NCI-H1092 (cell line): ENCODE data around the gene ANKH.
"Not testable (repeated sequence)": the region's sequence is repeated elsewhere in the genome, so short reads cannot be mapped to it uniquely, and the experiment has no call there.

ENCODE experiments used
- DNase-seq: peaks from one replicate; lab custom pipeline; 2025; lab: John Stamatoyannopoulos, UW

Gene ANKH

DNA sequence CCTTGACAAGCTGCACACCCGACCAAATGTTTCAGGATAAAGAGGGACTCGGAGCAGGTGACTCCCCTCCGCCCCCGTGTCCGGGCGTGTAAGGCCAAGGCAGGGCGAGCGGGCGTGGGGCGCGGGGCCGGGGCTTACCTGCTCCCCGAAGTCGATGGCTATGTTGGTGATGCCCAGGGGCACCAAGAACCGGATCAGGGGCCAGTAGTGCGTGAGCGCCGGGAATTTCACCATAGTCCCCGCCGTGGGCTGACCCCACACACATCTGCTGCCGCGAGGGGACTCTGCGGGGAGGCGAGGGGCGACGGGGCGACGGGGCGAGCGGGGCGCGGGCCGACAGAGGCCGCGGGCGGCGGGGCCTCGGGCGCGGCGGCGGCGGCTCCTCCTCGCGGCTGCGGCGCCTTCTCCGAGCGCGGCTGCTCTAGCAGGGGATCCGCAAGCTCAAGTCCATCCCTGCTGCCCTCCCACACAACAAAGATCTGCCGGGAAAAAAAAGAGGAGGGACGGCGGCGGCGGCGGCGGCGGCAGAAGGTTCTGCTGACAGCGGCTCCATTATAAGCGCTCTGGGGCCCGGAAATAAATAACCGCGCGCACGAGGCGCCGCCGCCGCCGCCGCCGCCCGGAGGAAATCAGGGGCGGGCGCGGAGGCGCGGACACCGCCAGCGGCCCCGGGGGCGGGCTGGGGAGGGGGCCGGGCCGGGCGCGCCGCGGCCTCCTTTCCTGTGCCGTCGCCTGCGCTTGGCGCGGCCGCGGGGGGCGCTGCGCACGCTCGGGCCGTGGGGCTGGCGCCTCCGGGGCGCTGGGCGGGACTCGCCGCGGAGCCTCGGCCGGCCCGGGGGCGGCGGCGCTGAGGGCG lies at the start of gene ANKH:
Gene ANKH (minus strand): TSS at position 565 of the 856 bp plus-strand sequence. CDS start 331 bp downstream, at position 234.
- DNase-seq: peak; percentile 69

DNA sequence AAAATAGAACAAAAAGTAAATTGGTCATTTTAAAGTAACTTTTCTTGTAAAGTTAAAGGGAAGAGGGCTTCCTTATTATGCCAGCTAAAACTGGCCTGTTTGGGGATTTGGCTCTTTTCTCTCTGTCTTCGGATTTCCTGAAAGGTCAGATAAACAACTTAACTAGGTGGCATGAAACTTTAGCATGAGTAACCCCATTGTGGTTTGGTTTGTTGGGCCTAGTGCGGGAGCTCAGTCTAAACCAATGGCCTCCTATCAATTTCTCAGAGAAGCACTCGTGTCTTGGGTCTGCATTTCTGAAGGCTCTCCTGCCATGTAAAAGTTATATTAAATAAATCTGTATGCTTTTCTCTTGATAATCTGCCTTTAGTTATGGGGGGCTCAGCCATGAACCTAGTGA lies 48.5 kb upstream of the ANKH start:
- no peak for DNase-seq

DNA sequence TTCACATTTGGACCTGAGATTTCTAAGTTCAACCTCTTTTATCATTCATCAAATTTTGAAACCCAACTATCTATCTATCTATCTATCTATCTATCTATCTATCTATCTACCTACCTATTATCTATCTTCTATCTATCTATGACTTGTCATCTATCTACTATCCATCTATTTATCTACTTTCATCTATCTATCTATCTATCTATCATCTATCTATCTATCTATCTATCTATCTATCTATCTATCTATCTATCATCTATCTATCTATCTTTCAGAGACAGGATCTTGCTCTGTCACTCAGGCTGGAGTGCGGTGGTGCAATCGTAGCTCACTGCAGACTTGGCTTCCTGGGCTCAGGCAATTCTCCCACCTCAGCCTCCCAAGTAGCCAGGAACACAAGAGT lies 47.5 kb upstream of the ANKH start:
- not testable (repeated sequence) for DNase-seq

DNA sequence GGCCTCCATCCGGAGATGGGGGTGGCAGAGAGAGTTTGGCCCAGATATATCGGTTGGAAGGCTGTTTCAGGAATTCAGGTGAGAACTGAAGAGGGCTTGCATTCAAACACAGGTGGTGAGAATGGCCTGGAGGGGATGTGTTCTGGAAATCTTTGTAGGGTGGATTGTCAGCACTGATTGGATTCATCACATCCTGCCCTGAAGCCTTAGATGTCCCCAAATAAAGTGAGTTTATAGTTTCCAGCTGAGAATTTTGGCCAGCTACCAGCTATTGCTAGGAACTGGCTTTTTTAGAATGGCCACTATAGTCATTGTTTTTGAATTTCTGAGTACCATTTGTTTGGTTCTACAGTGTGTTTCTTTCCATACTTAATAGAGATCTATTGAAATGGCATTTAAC lies 46.1 kb upstream of the ANKH start:
- DNase-seq: no peak

DNA sequence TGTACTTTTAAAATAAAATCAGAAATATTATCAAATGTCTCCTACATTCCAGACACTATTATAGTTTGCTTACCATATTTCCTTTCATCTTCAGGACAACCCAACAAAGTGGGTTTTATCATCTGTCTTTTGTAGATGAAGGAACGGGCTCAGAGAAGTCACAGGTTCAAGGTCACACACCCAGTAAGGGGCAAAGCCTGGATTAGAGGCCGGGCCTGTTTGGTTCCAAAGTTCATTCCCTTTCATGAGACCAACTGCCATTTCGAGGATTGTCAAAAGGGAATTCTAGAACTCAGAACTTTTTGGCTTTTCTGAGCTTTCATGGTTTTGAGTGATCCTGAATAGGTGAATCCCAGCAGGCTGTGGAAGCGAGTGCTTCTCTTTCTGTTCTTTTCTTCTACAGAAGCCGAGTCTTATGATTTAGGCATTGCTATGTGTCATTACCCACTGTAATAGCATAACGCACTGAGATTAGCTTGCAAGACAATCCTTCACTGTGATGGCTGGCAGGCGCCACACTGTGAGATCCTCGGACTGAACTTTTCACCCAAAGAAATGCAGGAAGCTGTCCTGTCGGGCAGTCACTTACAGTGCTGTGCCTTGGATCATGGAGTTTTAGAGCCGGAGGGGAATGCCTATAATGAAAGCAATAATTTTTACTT lies 43.8 kb upstream of the ANKH start:
- DNase-seq: no peak

DNA sequence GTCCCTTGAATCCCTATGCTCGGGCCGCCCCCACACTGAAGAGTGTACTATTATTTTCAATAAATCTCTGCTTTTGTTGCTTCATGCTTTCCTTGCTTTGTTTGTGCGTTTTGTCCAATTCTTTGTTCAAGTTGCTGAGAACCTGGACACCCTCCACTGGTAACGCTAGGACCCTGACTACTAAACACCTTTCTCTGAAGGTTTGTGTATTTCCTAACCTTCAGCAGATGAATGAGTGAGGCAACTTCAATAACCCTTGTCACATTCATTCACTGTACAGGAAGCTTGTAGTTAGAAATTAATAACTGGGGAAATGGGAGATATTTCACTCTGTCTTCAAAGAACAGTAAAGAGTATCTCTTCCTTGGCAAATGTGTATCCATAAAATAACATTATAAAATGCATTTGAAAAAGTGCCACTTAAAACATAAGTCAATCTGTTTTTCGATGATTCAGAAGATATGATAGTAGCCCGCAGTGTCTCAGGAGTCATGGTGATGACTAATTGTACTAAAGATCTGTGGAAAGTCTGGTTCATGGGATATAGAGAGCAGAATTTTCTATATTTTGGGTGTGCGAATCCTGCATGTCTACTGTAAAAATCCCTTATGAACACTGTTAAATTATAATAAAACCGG lies 43.2 kb upstream of the ANKH start:
- DNase-seq: no peak

DNA sequence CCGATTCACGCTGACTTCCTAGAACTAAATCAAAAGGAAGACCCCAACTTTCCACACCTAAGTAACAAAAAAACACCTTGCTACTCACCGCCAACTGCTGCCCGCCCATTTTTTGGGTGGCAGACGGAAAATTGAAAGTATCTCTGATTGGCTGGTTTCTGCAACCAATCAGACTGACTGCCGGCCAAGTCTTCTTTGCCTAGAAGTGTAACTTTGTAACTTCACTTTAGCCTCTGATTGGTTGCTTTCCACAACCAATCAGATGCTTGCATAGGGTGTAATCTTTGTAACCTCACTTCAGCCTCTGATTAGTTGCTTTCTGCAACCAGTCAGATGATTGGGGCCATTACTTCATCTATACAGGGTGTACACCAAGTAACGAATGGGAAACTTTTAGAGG lies 42.6 kb upstream of the ANKH start:
- DNase-seq: no peak

DNA sequence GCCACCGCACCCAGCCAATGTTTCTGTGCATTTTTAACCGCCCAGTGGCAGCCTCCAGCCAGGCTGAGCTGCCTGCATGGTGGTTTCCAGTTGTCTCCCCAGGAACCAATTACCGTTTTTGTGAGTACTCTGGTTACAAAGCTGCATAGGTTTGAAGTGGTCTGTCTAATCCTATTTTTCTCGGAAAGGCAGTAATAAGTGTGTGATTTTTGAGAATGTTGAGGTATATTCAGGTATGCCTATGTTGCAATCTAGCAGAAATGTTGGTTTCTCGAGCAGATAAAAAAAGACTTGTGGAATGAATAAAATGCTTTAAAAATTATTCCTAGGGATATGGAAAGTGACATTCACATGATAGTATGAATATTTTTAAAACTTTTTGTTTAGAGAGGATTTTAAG lies 41.5 kb upstream of the ANKH start:
- DNase-seq: no peak

DNA sequence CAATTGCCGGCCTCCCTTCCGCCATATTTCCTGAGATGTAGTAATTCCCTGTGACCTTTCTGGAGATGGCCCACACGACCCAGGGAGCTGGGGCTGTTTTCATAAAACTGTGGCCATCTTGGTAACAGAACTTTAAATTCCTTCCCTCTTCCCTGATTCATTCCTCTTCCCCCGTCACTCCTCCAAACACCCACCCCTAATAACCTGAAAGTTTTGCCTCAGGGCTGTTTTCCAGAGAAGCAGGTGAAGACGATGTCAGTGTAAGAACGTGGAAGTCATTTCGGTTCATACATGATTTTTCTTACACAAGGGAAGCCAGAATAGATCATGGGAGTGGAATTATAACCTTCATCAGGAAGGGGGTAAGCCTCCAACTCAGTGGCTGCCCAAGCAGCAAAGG lies 40.6 kb upstream of the ANKH start:
- no peak for DNase-seq

DNA sequence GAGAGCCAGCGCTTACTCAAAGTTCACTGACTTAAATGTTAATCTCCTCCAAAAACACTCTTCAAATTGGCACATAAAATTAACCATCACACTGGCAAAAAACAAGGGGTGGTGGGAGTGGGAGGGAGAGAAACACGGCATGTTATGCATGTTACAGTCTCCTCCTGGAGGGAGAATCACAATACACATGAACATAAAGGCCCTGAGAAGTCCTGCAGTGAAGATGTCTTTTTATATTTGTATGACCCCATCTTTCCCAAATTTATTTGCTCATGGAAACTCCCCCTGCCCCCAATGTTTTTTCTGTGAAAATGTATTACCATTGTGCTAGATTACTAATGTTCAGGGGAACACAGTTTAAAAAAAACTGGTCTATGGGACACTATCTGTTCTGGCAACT lies 37.8 kb upstream of the ANKH start:
- DNase-seq: no peak

DNA sequence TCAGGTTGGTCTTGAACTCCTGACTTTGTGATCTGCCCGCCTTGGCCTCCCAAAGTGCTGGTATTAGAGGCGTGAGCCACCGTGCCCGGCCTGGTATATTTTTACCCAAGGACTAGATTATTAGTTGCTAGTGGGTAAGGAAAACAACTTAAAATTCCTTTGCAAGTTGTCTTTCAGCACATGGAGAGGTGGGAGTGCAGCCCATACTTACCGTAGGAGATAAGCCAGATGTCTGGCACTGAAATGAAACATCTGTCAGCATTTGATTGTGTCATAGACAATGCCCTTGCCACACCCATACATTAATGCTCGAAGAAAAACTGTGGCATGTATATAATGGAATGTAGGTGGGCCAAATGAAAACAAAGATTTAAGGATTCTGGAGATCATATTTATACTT lies 36.6 kb upstream of the ANKH start:
- no peak for DNase-seq

DNA sequence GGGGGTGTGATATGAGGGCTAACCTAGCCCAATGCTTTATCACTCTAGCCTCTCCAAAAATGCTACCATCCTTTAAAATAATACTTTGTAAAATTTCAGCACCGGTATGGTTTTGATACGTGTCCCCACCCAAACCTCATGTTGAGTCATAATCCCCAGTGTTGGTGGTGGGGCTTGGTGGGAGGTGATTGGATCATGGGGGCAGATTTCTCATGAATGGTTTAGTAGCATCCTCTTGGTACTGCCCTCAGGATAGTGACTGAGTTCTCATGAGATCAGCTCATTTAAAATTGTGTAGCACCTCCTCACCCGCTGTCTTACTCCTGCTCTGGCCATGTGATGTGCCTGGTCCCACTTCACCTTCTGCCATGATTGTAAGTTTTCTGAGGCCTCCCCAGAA lies 35.0 kb upstream of the ANKH start:
- DNase-seq: no peak

DNA sequence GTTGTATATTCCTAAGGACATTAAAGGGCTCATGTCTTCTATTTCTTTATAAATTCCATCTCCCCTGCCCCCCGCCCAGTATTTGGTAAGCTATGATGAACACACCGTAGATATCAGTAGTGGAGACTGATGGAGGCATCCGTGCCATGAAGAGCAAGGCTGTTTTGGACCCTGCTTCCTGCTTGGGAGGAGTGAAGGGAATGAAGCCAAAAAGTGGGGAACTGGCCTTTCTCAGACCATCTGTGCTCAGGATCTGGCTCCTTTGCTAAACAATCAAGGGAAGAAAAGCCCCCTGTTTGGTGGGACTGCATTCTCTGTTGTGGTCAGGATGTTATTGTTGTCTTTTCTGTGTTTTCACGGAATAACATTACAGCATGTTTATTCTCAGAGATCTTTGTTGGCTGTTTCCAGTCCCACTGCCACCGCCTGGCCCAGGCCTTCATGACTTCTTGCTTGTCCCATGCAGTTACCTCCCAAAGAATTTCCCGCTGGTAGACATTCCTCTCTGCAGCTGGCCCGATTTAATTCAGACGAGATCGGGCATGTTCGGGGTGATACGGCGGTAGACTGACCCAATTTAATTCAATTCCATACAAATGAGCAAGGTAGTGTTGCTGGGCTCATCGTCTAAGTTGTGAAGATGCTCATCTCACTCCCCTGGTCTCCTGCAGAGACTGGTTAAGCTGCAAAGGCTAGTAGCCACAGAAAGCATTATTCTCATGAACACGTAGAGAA lies 31.4 kb upstream of the ANKH start:
- DNase-seq: no peak

DNA sequence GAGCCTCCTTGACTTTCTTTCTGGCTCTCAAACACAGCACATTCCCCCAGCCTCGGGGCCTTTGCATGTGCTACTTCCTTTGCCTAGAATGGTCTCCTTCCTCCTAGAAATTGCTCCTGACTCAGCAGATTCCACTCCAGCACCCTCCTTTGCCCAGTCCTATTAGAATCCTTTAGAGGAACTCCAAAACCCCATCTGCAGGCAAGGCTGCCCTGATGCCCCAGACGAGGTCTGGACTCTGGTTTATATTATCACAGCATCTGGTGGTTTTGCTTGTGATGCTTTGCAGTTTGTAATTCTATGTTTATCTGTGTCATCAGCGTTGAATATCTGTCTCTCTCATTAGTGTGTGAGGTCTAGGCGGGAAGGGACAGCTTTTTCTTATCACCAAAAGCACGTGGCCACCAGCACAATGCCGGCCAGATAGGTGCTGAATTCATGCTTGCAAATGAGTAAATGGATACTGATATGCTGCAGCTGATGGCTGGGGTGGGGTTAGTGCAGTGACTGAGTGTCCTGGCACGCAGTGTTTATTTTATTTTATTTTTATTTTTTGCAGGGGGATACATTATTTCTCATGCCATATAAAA lies 30.0 kb upstream of the ANKH start:
- DNase-seq: no peak

DNA sequence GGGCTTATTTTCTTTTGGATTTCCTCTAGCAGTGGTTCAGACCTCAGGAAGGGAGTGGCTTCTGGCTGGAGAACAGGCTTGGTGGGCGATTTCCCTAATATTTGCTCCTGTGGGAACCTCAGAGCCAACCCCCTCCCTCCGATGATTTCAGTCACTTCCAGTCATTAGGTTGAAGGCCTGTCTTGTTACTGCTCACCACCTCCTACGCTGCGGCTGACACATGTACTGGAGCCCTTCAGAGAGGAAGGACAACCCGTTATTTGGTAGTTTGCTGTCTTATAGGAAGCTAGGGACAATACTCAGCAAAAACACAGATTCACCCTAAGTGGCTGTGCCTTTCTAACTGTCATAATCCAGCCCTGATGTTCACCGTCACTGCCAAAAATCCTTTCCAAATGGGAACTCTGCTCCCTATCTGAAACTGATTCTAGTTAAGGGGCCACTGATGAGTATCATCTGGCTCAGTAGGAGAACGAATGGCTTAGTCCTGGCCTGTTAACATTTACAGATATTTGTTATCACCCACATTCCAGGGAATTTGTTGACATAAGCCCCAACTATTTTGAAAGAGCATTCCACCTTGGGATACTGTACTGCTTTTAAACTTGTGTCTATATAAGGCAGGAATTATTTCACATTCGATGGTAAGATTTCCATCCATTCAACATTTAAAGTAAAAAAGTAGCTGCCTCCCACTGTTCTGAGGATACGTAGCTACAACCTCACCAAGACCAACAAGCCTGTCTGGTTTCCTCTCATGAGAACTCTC lies 29.3 kb upstream of the ANKH start:
- DNase-seq: no peak

DNA sequence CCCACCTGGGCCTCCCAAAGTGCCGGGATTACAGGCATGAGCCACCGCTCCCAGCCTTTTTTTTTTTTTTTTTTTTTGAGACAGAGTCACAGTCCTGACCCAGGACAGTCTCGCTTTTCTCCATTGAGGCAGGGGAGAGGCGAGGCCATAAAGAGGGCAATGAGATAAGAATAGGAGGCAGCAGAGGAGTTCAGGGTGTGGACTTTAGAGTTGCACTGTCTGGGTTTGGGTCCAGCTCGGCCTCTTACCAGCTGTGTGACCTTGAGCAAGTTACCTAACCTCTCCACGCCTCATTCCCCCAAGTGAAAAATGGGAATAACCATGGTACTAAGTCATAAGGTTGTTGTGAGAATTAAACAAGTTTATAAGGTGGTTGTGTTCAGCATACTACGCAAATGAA lies 24.6 kb upstream of the ANKH start:
- no peak for DNase-seq

DNA sequence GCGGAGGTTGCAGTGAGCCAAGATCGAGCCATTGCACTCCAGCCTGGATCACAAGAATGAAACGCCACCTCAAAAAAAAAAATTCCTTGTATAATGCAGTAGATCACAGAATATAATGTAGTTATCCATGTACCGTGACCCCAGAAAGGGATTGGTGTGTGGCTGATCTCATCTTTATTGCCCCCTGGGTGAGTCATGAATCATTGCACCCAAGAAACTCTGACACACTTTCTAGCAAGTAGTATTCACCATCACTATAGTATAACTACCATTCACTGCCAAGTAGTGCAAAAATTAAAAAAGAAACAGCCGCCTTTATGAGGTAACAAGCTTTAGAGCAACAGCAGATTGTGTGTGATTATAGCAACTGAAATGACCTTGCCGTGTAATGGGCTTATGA lies 23.7 kb upstream of the ANKH start:
- no peak for DNase-seq

DNA sequence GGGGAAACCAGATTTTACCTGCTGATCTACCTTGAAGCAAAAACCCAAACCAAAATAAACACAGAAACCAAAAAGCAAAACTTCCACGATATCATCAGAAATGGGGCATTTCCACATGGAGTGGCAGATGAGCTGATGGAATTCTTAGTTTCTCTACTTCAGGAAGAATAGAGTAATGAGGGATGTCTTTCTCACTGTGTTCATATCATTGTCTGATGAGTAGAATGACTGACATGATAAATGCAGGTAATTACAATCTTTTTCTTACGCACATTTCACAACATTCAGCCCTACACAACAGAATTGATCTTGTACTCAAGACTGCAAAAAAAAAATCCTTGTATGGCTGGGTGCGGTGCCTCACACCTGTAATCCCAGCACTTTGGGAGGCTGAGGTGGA lies 23.2 kb upstream of the ANKH start:
- DNase-seq: no peak

DNA sequence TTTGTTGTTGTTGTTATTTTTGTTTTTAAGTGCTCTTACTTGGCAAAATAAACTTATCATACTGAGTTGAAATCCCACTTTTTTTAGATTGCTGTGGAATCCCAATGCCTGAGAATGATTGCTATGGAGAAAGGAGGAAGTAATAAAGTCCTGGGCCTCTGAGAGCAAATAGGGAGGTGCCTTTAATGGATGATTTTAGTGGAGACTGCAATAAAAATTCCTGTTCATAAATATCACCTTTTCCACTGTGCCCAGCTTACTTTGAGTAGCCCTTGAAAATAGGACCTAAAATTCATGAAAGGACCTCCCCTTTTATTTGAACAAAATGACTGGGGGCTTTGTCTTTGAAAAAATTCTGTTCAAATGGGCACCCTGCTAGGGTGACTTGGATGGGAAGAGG lies 21.8 kb upstream of the ANKH start:
- no peak for DNase-seq

DNA sequence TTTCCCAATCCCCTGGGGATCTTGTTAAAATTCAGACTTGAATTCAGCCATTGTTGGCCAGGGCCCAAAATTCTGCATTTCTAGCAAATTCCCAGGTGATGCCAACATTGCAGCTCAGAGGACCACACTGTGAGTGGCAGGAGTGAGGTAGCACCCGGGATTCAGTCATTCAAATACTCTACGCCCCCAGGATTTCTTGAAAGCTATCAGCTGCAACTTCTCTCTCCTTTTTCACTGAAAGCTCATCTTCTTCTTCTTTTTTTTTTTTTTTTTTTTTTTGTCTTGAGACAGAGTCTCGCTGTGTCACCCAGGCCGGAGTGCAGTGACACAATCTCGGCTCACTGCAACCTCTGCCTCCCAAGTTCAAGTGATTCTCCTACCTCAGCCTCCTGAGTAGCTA lies 19.3 kb upstream of the ANKH start:
- no peak for DNase-seq

DNA sequence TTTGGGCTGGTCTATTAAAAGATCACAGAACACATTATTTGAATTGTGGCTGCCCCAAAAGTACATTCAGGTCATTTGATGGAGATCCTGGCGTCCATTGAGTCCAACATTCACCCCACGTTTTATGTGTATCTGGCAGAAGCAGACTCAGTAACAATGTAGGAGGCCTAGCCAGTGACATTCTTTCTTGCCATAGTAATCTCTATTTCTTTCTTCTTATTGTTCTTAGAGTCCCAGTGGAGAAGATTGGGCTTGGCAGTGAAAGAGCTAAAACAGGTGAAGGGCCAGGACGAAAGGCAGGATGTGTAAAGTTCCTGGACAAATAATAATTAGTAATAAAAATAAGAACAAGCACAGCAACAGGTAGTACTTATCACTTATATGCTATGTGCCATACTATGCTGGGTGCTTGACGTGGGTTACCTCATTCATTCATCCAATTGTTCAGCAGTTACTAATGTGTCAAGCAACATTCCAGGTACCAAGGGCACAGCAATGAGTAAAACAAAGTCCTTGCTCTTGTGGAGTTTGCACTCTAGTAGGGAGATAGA lies 12.6 kb upstream of the ANKH start:
- DNase-seq: no peak
